GM19043 (cell line): Measurements from ENCODE around the gene HAAO.

Experiments used
- ATAC-seq: cut with Tn5 transposase; IDR thresholded peaks from one replicate; pipeline ENCODE4 v1.9.1; 2021; ENCODE audit warnings: low read depth; ENCODE audit not compliant: unreplicated experiment

The HAAO gene

DNA sequence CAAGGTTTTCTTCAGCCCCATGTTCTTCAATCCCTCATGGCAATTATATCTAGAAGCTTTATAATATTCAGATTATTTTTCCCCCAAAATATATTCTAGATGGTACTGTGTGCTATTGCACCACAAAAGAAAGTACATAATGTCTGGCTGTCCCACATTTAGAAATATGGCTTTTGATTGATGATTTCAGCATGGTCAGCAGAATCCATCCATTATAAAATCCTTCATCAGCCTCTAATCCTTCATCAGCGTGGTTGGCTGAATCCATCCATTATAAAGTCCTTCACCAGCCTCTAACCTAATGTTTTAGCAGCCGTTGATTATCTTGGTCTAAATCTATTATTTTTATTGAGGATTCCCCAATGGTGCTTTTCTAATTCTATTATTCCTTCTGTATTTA lies 23.3 kb upstream of the HAAO start:
- no peak for ATAC-seq

DNA sequence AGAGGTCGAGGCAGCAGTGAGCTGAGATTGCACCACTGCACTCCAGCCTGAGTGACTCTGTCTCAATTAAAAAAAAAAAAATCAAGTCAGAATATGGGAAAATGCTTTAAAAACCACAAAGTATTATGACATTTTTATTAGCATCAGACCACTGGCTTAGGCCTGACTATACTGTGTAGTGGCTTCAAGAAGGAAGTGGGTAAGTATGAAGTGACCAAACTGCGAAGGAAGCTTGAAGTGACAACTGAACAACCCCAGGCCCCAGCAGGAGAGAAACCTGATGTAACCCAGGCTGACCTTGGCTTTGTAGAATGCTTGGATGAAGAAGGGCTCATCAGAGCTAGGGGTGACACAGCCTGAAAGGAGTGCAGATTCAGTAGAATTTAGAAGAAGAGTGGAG lies 21.4 kb upstream of the HAAO start:
- ATAC-seq = no peak

DNA sequence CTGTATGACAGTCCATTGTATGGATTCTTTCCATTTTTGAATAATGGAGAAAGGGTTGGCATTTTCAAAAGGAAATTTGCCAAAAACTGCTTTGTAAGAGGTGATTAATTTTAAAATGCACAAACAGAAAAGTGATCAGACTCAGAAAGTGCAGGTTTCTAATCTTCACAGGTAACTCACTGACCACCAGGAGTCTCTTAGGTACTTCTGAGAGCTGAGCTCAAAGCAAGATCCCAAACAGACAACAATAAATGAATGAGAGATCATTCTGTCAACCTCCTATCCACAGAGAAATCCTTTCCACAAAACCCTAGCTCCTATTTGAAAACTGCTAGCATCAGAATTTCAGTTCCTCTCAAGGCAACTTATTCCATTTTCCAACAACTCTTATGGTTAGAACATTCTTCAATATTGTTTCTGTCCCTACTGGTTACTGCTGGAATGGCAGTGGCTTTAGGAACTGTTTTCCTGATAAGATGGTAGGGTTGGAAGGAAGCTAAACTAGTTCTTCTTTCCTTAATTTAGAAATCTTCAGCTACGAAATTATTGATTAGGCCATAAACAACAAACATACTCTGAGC lies 20.6 kb upstream of the HAAO start:
- ATAC-seq = no peak

DNA sequence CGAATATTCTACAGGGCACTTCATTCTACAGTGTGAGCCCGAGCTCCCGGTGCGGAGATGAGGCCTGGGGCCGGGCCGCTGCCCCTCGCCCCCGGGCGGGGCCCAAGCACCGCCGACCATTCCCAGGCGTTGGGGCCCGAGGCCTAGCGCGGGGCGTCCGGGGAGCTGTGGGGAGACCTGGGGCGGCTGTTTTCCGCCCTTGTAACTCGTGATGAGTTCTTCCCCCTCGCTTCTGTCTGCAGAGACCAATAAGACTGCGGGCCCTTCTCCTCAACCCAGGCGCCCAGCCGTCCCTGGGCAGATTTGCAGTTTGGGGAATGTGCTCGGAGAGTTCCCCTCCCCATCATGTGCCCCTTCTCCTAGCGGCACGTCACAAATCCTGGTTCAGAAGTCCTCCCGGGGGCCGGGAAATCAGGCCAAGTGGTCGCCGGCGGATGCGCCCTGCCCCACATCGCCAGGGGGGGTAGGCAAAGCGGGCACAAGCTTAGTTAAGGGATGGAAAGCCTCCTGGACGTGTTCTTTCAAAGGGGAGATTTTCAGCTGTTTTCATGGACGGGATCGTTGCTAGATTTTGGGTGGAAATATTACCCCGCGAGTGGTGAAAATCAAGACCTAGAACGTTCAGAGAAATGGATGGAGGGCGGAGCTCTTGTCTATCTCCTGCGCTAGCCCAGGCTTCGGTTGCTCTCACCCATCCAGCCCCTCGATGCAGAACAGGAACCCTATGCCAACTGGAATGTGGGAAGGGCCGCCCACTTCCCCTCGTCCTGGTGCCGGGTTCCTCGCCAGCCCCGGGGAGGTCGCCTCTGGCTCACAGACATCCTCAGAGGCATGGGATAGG lies 18.8 kb upstream of the HAAO start:
- ATAC-seq = peak; percentile 6

DNA sequence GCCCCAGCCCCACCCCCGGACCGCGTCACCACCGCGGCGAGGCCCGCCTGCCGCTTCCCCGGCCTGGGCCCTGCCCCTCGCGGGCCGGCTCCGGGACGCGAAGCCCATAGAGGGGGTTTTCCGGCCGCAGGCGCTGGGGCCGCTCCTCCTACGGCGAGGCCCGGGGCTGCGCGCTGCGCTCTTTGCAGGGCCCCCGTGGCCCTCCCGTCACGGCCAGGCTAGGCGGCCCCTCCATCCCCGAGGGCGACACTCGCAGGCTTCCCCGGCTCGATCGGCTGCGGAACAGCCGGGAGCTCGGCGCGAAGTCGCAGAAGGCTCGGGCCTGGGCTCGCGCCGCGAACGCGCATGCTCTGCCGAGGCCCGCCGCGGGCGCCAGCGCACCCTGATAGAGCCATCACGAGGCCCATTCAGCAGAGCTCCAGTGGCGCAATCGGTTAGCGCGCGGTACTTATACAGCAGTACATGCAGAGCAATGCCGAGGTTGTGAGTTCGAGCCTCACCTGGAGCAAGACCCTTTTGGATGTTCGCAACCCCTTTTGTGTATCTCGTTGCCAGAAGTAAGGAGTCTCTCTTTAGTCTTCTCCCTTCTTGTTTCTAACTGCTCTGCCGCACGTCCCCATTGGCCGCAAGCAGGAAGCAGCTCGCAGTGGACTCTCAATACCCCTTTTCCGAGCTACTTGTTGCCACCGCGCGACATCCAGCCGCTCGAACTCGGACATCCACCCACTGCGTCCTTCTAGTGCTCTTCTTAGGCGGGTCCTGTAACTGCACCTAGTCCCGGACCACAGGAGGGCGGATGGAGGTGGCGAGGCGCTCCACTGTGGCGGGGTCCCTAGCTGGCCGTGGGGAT lies 18.0 kb upstream of the HAAO start:
- ATAC-seq = peak; percentile 58

DNA sequence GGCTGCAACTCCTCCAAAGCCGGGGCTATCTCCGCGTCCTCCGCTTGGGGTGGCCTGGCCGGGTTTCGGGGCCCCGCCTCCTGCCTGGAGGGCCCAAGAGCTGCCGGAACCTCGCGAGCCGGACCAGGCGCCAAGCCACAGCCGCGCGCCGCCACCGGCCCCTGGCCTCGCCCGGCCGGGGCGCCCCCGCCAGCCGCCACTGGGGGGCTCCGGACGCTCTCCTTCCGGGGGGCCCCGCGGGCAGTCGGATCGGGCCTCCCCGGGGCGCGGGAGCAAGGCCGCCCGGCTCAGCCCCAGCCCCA lies 17.4 kb upstream of the HAAO start:
- peak; percentile 53 for ATAC-seq

DNA sequence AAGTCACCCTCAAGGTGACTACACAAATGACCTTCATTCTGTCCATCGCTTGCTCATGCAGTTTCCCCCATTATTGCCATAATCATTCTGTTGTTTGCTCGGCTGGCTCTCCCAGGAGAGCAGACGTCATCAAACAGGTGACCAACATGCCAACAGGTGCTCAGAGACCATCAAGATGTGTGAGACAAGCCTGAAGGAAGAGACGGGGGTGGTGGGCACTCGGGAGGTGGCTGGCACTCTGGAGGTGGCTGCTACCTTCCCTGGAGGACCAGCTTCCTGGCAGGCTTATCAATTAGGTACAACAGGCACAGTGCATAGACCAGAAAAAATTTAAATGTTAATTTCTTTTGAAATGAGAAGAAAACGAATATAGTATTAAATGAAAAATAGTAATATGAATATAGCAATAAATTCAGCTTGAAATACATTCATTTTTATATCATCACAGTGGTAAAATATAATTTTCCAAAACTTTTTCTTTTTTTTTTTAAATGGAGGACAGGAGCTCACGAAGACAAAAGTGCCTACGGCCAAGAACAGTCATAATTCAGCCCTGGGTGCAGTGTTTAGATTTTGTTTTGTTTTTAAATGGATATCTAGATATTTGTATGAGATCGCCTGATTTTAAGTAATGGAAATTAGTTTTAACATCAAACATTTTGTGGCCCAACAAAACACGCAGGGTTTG lies 16.9 kb upstream of the HAAO start:
- no peak for ATAC-seq

DNA sequence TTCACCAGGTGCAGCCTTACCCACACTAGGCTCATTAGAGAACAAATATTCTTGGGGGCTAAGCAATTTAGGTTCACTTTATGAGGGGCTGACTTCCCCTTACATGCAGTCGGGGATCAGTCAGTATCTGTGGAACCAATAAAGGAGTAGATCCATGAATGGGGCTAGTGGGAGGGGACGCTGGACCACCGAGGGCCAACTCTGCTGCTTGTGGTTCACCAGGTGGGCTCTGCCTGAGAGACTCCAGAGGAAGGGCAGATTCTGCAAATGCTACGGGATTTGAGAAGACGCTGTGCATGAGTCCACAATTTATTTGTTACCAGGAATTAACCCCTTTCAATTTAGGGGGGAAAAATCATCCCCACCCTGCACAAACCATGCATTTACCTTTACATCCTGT lies 15.9 kb upstream of the HAAO start:
- ATAC-seq = no peak

DNA sequence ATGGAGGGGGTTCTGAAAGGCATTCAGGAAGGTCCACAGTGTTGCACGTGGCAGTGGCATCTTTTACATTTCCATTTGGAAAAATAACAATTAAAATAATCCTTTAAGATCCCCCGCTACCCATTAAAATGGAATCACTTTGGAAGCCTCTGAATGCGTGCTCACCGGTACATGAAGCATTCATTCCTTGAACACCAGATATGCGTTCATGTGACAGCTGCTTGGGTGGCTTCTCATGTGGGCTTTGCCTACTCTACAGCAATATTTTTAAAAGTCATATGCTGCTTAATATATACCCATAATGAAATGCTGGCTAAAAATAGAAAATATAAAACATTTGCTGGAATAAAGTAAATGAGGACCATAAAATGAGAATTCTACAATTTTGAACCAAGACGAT lies 14.4 kb upstream of the HAAO start:
- ATAC-seq = no peak

DNA sequence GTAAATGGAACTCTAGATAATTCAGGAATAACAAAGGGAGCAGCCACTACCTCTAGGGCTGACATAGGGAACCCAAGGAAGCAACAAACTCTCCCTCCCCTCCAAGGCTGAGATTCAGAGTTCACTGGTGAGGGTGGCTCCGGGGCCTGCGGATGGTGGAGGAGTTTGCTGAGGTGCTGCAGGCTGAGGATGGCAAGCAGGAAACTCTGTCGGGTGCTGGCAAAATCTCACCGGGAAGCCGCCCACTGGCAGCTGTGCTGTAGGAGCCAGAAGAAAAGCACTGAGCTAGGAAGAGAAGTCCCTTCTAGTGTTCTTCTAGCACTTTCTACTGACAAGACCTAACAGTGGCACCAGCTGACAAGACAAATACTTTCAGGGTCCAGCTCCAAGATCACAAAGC lies 12.5 kb upstream of the HAAO start:
- no peak for ATAC-seq

DNA sequence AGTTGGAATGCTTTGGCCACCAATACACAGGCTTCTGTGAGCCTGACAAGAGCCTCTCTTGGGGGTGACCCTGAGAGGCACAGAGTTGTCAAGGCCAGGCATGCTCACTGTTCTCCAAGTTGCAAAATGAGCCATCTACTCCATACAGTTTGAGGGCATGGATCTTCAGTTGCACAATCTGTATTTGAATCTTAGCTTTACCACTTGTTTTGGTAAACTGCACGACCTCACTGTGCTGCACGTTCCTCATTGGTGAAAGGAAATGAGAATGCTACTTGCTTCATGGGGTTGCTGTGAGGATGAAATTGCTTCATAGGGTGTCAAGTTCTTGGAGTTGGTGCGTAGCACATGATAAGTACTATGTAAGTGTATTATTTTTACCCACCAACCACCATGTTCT lies 12.0 kb upstream of the HAAO start:
- ATAC-seq = no peak

DNA sequence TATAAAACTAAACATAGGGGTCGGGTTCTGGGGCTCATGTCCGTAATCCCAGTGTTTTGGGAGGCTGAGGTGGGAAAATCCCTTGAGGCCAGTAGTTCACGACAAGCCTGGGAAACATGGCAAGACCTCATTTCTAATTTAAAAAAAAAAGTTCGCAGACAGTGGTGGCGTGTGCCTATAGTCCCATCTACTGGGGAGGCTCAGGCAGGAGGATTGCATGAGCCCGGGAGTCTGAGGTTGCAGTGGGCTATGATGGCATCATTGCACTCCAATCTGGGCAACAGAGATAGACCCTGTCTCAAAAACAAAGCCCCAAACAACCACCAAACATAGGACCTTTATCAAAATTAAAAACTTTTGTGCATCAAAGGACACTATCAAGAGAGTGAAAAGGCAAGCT lies 9.8 kb upstream of the HAAO start:
- no peak for ATAC-seq

DNA sequence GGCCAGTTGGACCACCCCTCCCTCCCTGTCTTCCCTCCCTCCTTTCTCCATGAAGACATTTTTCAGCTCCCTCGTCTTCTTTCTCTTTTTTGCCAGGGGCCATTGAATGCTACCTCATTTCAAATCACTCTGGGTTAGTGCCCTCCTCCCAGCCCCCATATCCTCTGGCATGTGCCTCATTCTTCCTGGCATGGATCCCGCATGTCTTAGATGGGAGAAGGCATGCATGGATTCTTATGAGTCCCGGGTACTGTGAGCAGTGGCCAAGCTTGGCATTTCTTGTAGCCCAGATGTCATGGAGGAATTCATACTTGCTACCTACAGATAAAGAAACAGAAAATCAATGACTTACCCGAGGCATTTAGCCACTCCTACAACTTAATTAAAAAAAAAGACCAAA lies 9.0 kb upstream of the HAAO start:
- ATAC-seq = no peak

DNA sequence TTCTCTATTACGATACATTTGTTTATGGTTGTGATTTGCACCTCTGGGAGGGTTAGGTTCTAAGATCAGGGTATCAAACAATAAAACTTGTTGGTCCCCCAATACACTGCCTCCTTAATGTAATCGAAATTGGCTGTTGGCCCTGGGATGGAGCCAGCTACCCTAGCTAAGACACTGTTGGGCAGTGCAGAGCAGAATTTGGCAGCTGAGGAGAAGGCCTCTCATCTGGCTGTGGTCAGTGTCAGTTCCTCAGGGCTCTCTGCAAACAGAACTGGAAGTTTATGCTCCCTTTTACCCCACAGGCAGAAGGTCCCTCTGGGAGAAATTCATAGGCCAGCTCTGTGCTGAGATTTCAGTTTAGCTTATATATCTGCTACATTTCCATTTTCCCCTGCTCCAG lies 8.6 kb upstream of the HAAO start:
- ATAC-seq = no peak

DNA sequence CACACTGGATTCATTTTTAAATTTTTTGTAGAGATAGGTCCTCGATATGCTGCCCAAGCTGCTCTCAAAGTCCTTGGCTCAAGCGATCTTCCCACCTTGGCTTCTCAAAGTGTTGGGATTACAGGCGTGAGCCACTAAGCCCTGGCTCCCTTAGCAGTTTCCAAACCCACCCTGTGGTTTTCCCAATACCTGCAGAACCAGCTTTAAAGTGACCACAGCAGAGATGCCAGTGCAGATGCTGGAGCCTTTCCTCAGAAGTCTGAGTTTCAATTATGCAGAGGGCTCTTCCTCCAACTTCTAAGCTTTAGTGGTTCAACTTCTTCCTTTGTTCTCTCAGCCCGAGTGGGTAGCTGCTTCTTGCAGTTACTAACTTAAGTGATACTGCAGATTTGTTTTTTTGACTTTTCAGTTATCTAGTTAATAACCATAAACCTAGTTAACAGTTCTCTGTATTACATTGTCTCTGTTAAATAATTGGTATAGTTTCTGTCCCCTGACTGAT lies 8.1 kb upstream of the HAAO start:
- ATAC-seq = no peak

DNA sequence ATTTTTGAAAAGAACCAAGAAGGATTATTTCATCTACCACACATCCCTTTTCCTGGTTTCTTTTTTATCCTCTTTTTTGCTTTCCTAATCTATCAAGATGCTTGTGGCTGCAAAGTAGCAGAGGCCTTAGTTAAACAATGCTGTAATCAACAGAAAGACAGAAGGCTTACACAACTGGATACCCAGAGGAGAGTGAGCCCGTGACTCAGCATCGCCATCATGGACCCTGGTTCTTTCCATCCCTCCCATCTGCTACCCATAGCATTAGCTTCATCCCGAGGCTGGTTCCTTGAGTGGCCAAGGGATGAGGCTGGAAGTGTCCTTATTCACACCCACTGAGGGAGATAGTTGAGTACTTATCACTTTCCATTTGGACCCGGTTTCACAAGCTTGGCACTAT lies 7.5 kb upstream of the HAAO start:
- ATAC-seq = no peak

DNA sequence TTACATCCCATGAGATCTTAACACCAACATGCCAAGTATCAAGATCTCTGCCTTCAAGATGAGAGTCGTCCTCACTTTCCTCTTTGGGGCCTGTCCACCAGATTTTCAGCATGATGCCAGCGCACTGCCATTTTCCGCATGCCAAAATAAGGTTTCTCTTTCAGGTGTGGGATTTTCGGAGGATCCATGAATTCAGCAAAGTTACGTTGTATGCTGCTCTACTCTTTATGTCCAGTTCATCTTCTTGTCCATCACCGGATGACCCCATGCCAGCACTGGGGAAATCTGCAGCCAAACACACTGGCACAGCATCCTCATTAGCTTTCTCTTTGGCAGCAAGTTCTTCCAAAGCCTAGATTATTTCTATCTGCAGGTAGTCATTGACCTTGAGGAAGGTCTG lies 4.9 kb upstream of the HAAO start:
- no peak for ATAC-seq

DNA sequence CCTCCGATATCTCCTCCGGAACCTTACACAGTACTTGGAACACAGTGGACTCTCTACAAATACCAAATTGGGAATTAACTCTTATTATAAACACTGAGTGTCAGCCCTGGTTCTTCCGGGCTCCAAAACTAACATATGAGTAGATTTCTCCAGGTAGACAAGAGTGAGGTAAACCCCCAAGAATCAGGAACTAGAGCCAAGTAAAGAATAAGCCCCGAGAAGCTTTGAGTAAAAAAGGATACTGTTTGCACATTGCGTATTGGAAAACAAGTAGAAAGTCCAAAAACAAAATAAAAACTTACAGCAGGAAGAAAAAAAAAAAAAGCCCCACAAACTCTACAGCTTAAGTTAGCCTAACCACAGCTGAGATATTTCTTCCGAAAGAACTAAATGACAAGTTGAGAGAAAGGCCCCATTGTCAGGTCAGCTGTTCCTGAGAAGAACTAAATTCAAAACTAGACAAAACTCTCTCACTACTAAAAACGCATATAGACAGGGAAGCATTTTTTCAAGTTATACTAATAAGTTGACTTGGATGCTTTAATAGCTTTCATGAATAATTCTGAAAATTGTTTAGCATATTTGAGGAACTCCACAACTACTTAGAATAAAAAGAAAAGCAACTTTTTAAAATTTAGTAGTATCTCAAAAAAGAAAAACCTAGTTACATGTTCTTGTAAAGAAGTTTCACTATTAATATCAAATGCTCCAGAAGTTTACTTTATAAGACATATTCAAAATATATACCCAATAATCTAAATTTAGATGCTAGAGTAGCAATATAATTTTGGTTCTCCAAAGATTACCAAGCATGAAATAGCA lies 4.3 kb upstream of the HAAO start:
- ATAC-seq = no peak

DNA sequence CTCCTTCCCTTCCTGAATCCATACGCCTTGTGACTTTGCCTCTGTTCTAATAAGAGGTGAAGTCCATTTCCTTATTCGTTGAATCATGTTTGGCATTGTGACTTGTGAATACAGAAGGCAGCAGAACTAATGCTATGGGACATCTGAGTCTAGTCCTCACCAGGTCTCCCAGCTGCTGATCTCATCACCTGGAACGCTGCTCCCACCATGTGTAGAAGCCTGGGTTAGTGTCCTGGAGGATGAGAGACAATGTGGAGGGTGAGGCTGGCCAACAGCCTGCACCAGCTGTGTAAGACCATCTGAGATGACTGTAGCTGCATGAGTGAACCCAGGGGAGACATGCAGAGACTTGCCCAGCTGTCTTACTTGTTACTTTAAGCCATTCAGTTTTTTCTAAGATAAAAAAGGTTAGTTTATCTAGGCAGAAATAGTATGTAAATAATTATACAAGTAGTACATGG lies 3.5 kb upstream of the HAAO start:
- no peak for ATAC-seq

DNA sequence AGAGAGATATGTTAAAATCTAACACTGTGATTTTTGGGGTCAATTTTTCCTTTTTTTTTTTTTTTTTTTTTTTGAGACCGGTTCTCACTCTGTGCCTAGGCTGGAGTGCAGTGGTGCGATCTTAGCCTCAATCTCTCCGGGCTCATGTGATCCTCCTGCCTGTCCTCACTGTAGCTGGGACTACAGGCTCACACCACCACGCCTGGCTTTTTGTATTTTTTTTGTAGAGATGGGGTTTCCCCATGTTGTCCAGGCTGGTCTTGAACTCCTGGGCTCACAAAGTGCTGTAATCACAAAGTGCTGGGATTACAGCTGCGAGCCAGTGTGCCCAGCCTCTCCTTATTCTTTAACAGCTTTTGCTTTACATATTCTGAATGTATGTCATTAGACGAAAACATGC lies 2.9 kb upstream of the HAAO start:
- no peak for ATAC-seq
